ENCODE data around the gene NEUROG3.

DNA sequence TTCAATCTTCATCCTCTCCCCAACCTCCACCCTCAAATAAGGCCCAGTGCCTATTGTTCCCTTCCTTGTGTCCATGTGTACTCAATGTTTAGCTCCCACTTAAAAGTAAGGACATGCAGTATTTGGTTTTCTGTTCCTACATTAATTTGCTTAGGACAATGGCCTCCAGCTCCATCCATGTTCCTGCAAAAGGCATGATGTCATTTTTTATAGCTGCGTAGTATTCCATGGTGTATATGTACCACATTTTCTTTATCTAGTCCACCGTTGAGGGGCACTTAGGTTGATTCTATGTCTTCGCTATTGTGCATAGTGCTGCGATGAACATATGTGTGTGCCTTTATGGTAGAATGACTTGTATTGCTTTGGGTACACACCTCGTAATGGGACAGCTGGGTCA, 7.2 kb upstream of the NEUROG3 start:
- TF ChIP-seq CTCF (IDR thresholded peaks at IDR 0.05; ENCODE audit: poor library complexity) (no peak), EZH2 (IDR thresholded peaks at IDR 0.05; ENCODE audit: borderline replicate concordance) (no peak), EZH2phosphoT487 (IDR thresholded peaks at IDR 0.05; ENCODE audit: low read depth, severe bottlenecking, unreplicated experiment) (no peak)

Measured in hepatocyte (in vitro differentiated cells).